AG10803 (cell line): ENCODE measurements around the gene PPFIBP1.

Experiments
- DNase-seq: peaks from one replicate; pipeline ENCODE4 v3.0.0; 2010; ENCODE audit warnings: low read depth
- H3K4me3 ChIP-seq: 2 replicates; pipeline ENCODE4 v1.5.1; 2011; ENCODE audit warnings: mild to moderate bottlenecking, low read length, control low read depth
- CTCF ChIP-seq: conservative IDR thresholded peaks from 2 replicates; pipeline ENCODE4 v1.5.1; 2011; ENCODE audit warnings: mild to moderate bottlenecking, low read length, control low read depth, inconsistent platforms

Gene PPFIBP1

DNA sequence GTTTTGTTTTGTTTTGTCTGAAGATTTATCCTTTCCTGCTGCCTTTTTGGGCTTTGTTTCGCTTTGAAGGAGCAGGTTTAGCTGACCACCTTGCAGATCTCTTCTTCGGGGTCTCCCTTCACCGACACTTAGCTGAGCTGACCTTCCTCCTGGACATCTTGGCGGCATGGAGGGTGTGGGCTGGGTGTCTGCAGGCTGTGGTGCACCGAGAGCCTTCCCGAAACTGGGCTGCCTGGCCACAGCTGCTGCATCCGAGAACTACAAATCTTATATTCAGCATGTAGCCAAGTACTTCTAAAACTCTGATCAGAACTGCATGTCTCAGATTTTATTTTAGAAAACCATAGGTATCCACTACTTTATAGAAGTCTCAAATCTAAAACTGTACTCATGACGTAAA lies 84.9 kb downstream of the PPFIBP1 start:
- DNase-seq: no peak
- no peak for TF ChIP-seq CTCF
- H3K4me3 ChIP-seq: peak overlapping the region; percentile 52

GRCh38 chr12:27610374-27610773 lies 86.4 kb downstream of the PPFIBP1 start:
- TF ChIP-seq CTCF: no peak
- peak; percentile 76 for DNase-seq
- H3K4me3 ChIP-seq: no peak overlapping the region

- no peak for DNase-seq
- no peak for TF ChIP-seq CTCF
- no peak overlapping the region for H3K4me3 ChIP-seq
These were observed 90.4 kb downstream of the PPFIBP1 start for GRCh38 chr12:27614386-27614785.

DNA sequence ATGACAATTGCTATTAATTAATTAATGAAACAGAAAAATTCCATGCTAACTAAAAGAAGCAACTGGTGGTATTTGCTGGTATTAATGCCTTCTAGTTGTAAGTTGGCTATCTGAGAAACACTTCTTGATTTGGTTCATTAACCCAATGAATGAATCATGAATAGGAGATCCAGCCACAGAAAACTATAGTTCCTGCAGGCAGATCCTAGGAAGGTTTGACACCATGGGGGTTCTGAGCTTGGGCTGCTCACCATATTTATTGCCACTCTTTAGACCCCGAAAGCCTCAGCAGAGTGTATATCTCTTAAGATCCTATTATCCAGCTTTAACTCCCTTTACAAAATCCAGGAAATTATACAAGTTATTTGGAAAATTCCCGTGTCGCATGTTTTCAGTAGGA lies 90.9 kb downstream of the PPFIBP1 start:
- no peak for DNase-seq
- no peak for TF ChIP-seq CTCF
- no peak overlapping the region for H3K4me3 ChIP-seq

GRCh38 chr12:27615331-27615891 lies 91.4 kb downstream of the PPFIBP1 start:
- peak; percentile 73 for DNase-seq
- no peak overlapping the region for H3K4me3 ChIP-seq
- no peak for TF ChIP-seq CTCF

- DNase-seq: peak; percentile 29
- TF ChIP-seq CTCF: no peak
- H3K4me3 ChIP-seq: no peak overlapping the region
These were observed 92.5 kb downstream of the PPFIBP1 start for GRCh38 chr12:27616356-27617142.

GRCh38 chr12:27618836-27619235 lies 94.8 kb downstream of the PPFIBP1 start:
- TF ChIP-seq CTCF: no peak
- DNase-seq: no peak
- no peak overlapping the region for H3K4me3 ChIP-seq
